ENCODE measurements around the gene PNLIP.

Gene PNLIP

DNA sequence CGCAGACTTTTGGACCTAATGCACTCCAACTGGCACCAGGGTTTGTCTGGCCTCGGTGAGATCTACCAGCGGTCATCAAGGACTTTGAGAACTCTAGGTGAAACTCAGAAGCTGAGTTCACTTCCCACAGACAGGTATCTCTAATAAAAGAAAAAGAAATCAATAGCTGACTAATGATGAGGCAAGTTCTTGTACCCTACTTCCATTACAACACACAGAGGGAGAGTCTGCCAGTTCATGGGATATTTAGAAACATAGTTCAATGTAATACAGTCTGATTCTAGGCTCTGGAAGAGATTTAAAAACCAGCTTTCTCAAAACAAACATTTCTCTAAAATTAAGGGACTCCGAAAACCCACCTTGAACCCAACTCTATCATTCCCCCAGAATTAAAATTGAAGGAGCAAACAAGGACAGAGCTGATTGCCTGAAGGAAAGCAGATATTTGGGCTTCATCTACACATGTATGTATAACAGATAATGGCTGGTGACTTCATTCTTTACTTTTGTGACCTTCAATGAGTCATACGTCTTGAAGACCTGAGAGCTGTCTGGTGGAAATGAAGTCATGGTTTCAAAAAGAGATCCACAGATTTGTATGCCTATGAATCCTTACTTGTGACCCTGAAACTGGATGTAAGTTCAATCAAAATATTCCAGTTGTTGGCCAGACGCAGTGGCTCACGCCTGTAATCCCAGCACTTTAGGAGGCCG is 42.3 kb downstream of the PNLIP start:
- DNase-seq, result no peak

DNA sequence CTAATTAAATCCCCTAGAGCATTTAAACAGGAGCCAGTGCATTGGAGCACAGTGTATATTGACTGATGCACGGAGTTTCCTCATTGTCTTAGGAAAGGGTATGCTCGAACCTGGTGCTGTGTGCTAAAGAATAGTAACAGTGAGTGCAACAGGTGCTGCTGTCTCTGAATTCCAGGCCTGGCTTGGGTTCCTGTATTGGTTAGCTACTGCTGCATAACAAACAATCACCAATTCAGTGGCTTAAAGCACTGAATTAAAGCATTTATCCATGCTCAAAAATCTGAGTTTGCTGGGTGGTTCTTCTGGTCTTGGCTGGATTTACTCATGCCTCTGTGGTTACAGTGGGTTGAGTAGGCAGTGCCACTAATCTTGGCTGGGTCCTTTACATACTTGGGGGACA is 43.3 kb downstream of the PNLIP start:
- no peak for DNase-seq

DNA sequence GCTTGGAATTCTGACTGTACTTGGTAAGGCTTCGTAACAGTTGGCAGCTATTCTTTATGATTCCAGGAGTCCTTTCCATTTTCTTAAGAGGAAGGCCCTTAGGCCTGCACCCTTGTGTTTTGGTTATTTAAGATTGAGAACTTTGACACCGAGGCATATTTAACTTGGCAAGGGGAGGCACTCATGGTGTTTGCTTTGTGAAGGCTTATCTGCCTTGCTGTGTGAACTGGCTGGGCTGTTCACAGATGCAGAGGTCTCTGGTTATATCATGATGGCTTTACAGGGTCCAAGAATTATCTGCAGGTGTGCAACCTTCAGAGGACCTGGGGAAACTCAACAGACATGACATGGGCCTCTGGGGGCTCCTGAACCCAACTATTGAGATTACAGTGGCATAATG is 44.2 kb downstream of the PNLIP start:
- DNase-seq, result no peak

DNA sequence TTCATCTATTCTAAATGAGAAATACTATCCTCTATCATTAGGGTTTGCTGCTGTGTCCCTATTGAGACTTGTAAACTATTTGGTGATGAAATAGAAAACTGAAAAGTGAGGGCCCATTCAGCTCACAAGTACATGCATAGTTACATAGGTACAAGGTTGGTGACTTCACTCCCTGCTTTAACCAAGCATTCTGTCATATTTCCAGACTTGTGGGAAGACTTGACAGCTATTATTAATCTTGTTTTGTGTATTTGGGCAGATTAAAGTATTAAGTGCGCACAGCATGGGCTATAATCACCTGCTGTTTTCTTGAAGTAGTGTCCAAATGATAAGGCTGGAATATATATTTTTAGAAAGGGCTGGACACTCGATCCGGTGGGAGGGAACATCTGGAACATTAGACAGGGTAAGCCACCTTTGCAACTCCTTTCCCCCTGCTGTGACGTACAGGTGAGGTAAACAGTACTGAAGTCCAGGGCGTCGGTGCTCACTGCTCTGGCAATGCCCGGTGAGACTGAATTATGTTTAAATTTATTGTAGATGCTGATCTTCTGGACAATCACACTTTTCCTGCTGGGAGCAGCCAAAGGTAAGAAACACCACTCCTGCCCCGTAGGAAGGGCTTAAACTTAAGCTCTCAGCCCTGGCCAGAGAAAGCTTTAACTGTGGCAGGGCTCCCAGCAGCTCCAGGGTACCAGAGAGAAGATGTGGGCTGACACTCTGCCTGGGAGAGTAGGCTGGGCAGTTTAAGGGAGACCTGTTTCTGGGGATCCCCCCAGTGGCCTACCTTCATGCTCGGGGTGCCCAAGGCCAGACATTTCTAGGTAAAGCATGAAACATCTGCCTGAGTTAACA is 45.1 kb downstream of the PNLIP start, which contains the start of gene PNLIPRP1:
Gene PNLIPRP1, plus strand, starts transcription at position 370 of the 855 bp plus-strand sequence. Its CDS starts 171 bp downstream, at position 541.
- DNase-seq, result no peak

DNA sequence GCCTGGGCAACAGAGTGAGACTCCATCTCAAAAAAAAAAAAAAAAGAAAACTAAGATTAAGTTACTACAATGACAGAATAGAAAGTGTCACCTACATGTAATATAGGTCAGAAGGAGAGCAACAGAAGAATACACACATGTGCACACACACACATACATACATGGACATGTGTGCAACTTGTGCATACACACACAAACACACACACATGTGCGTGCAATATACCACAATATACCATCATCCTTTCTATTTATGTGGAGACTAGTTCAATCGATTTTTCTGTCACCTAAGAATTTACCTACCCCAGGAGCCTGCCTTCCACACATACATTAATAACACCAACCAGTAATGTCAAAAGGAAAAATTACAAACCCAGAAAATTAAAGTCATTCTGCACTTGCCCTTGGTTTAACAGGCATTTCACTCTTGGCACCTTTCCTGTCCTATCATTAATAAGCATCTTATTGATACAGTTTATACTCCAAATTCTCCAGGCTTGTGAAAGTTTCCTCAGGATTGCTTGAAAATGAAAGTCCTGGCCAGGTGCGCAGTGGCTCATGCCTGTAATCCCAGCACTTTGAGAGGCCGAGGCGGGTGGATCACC is 47.5 kb downstream of the PNLIP start:
- DNase-seq, result no peak

DNA sequence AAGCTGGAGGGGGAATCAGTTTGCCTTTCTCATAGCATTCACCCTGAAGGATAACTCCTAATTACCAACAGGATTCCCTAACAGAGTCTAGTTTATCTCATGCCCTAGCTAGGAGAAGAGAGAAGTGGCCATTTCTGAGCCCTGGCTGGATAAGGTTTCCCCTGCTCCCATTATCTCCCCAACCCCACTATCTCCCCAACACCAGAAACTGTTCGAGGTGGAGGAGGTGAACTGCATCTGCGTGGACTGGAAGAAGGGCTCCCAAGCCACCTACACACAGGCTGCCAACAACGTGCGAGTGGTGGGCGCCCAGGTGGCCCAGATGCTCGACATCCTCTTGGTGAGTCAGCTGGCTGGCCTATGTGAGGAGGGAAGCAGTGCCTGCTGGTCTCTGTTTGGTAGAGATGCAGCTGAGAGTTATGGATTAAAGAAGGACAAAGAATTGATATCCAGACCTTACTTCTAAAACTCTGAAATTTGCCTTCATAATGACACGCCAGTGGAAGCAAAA is 48.8 kb downstream of the PNLIP start:
- DNase-seq, result no peak

DNA sequence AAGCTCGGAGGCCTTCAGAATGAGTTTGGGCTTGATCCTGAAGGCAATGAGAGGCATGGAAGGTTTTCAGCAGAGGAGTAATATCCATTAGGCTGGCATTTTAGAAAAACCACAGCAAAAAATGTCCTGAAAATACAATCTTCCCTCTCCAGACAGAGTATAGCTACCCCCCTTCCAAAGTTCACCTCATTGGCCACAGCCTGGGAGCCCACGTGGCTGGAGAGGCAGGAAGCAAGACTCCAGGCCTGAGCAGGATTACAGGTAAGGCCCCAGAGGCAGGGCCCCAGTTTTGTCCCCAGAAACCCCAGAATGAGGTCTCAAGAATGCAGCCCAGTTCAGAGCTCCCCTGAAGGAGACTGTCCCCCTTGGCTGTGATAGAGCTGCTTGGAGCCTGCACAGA is 50.3 kb downstream of the PNLIP start:
- no peak for DNase-seq

DNA sequence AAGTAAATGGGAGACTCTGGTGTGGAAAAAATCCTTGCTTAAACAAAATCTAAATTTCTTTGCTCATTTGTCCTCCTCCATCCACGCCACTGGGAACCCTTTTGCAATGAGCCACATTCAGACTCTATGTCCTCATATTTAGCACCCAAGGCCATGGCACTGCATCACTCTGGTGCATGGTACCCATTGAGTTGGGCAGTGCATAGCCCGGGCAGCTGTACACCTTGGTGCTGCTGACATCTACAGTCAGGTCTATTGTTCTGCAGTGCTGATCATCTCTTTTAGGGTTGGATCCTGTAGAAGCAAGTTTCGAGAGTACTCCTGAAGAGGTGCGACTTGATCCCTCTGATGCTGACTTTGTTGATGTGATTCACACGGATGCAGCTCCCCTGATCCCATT is 51.8 kb downstream of the PNLIP start:
- no peak for DNase-seq

DNA sequence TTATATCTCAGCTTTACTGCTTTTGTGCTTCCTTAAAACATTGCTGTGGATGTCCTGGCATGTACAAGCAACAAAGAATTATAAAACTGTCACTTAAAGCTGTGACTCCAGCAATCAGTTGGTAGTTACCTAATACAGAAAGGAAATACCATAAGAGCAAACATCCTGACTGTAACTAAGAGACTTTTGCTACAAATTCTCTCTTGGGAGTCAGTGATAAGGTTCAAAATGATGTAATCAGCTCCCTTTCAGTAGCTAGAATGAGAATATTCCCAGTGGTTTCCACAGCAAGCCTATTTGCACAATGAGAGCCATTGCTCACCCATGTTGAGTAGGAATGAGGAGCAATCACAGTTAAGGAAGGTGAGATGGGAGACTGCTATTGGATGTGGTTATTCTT is 52.6 kb downstream of the PNLIP start:
- DNase-seq, result no peak

DNA sequence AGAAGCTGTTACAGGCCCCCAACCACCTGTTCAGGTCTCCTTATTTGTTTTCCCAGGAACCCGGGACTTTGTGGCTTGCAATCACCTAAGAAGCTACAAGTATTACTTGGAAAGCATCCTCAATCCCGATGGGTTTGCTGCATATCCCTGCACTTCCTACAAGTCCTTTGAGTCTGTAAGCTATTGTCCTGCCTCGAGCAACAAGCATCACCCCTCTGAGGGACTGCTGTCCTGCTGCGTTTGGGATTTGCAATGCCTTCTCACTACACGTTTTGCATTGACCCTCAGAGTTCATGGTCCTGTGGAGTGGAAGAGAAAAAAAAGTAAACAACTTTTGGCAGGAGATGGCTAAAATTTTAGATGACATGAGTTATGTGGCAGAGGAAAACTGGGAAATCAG is 54.3 kb downstream of the PNLIP start:
- DNase-seq, result no peak

DNA sequence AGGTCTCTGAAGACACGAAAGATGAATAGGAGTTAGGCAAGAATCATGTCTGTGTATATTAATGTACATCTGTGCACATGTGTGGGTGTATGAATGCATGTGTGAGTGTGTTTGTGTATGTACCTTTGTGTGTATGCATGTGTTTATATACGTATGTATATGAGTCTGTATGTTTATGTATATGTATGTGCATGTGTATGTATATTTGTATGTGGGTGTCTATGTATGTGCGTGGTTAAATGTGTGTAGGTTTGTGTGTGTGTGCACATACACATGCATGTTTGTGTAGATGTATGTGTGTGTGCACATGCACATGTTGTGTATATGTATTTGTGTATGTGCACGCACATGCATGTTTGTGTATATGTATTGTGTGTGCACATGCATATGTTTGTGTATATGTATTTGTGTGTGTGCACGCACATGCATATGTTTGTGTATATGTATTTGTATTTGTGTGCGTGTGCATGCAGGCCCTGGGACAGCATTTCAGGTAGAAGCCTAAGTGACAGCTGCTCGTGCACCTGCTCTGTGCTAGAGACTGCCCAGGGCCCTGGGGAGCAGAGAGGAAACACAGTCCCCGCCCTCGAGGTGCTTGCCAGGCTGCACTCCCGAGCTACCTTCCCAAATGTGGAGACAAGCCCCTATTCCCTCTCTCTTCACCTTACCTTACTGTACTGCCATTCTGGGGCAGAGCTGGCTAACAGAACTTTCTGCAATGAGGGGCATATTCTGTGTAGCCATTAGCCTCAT is 57.1 kb downstream of the PNLIP start:
- no peak for DNase-seq

DNA sequence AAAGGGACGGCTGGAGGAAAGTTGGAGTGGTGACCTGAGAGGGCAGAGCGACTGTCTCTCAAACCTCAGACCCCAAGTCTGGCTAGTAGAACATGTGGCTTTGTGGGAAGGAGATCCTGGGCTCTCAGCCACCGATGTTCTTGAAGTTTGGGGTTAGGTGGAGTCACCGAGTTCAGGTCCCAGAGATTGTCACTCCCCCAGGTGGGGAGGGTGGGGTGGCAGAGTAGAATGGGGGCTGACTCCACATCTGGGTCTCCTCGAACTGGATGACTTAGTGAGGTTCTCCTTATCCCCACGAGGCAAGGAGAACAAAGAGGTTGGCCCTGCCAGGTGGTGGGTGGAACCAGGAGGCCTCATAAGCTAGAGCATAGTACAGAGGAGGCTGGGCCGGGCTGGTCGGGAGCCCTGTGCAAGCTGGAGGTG is 60.3 kb downstream of the PNLIP start:
- DNase-seq, result no peak

DNA sequence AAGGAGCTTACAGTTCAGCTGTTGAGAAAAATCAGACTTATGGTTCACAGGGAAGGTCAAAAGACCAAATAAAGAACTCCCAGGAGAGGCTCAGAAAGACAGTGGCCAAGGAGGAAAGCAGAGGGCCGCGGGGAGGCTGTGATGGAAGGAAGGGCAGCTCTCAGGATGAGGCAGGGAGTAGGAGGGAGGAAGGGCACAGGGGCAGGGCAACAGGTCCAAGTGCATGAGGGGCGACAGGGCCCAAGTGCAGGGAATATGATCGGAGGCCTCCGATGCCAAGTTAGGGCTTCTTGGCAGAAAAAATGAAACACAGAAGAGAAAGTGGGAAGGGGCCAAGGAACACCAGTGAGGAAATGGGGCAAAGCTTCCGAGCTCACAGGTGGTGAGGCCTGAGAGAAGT is 61.6 kb downstream of the PNLIP start:
- no peak for DNase-seq

DNA sequence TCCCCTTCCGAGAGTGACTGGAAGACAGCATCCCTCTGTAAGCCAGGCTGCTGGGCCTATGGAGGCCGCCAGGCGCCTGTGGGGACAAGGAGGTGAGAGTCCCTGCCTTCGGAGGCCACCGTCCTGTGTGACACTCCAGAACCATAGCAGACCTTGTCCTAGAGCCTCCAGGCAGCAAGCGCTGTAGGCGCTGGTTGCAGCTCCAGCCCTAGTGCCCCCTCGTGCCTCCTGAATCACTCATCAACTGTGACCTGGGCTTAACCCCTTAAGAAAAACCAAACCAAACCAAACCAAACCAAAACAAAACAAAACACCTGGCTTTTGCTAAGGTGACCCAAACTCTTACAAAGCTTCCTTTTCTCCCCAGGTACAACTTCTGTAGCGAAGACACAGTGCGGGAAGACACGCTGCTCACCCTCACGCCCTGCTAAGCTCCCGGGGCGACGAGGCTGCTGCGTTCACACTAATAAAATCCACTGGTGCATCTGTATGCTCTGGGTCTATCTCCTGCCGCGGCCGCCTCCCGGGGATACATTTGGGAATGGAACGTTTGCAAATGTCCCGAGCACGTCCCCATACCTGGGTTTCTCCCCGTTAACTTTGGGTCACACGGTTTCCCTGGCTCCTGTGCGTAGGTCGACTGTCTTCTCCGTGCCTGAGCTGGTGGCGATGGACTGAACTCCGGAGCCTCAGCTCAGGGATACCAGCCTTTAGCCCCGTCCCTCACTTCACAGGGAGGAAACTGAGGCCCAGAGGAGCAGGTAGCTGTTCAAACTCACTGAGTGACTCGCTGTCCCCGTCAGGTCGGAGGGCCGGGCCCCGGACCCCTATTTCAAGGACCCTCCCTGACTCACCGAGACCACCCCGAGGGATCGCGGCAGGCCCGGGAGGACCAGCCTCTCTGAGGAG is 63.2 kb downstream of the PNLIP start:
- no peak for DNase-seq

DNA sequence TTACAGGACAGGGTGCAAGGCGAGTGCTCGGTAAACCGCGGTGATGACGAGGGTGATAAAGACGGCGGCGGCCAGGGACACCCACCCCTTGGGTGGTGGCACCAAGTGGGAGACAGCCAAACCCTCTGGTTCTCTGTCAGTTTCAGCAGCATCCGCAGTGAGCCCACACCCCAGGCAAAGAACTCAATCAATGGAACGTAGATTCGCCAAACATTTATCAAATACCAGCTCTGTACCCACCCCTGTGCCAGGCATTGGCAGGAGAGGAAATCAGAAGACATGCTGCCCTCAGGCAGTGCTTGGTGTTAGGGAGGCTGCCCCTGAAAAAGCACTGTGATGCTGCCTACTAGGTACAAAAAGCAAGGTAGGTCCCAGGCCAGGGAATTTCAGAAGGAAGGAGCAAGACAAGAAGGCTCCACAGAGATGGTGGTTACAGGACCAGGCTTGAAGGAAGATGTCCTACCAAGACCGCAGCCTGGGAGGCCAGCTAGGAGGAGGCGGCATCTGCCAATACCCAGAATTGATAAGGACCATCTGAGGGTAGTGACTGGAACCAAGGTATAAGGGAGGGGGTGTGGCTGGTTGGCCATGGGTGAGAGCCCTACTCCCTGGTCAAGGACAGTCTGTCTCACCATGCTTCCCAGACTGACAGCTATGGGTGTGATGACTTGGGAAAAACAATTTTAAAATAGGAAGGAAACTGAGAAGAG is 64.9 kb downstream of the PNLIP start:
- DNase-seq, result no peak

DNA sequence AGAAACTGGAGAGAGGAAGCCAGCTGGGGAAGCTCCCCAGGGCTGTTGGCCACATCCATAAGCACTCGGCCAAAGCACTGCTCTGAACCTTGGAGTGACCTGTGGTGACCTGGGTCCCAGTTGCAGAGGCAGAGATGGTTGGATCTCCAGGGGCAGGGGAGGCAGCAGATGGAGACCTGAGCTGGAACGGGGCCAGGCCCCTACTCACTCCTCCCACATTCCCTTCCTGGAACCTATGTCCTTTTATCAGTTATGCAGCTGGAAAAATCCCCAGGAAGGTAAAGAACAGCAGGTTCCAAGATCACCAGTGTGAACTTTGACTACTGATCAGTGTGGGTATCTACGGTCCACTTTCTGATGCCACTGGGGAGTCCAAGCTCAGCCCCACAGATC is 65.4 kb downstream of the PNLIP start:
- DNase-seq, result no peak

DNA sequence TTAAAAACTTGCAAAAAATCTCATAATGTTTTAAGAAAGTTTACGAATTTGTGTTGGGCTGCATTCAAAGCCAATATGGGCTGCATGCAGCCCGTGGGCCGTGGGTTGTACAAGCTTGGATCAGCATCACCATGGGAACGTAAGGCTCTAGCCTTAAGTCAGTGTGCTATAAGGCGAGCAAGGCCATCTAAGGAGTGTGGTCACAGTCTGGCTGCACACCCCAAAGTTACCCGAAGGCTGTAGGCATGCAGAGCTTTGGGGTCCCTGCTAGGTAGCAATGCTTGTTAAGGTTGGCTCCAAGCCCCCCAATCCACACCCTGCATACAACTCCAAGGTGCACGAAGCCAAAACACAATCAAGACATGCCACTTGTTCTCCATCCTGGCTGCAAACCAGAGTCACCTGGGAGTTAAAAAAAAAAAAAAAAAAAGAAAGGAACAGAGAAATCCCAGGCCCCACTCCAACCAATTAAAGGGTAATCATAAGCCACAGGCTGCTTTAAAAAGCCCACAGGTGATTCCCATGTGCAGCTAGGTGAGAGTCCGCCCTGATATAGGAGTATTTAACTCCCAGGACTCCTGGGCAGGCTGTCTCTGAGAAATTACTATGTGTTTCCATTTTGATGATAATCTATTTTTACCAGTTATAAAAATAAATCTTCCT is 66.5 kb downstream of the PNLIP start:
- DNase-seq, result no peak

DNA sequence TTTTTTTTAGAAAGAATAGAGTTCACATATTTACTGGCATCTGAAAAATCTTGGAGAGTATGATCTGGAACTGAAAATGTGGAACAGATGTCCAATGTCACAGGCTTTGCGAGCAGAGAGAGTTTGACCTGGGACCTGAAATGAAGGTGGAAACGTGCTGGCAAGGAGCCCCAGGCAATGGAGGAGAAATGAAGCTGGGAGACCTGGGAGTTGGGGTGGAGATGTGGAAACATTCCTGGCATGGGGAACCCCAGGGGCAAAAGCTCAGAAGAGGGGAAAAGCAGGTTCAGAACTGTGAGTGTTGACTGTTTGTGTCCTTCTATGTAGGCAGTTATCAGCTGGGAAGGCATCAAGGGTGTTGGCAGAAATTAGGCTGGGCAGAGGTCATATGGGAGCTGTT is 67.7 kb downstream of the PNLIP start:
- DNase-seq, result no peak

DNA sequence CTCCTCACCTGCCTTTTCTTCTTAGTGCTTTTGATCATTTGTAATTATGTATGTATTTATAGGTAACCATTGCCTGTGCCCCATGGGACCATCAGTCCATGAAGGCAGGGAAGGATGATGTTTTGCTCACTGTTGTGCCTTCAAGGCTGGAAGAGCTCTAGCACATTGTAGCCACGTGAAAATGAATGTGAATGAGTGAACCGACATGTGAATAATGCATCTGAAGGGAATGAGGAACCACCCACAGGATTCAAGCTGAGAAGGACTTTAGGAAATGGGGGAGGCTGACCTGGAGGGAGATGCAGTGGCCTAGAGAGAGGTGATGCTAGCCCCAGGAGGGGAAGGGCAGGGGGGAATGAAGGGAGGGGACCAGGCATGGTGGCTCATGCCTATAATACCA is 69.1 kb downstream of the PNLIP start:
- DNase-seq, result no peak

DNA sequence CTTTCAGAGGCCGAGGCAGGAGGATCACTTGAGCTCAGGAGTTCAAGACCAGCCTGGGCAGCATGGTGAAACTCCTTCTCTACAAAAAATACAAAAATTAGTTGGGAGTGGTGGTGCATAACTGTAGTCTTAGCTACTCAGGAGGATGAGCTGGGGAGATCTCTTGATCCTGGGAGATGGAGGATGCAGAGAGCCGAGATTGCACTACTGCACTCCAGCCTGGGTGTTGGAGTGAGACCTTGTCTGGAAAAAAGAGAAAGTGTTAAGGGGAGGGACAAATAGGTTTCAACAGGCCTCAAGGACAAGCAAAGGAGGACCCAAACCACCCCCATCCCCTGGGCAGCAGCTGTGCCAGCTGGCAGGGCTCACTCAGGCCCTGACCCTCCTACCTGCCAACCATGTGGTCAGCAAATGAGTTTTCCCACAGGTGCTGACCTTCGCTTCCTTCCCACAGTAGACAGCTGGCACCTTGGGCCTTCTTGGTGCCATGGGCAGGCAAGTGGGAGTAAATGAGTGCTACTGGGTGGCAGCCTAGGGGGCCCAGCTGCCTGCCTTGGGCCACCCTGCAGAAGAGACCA is 69.6 kb downstream of the PNLIP start:
- DNase-seq, result no peak
